Fibroblast of lung (primary cell): Measurements from ENCODE around the gene NR2F1-AS1. TPM values are rescaled to one million over a fixed set of nuclear protein-coding genes. Genes with fewer than 3 reads are reported as not detected.

ENCODE experiments used
- DNase-seq, 2 donors: peaks; one replicate each; pipeline versions ENCODE4 v3.0.0 to v3.0.0-alpha.2; 2010; ENCODE audit warnings: low read depth in 2 of 2
- H2AFZ ChIP-seq: 2 replicates; pipeline ENCODE4 v1.5.1; 2012; ENCODE audit warnings: low read length, control low read depth, inconsistent platforms
- H3K27ac ChIP-seq: 2 replicates; pipeline ENCODE4 v1.5.1; 2011; ENCODE audit warnings: low read length, control low read depth; ENCODE audit not compliant: insufficient read depth
- H3K27me3 ChIP-seq: 2 replicates; pipeline ENCODE4 v1.5.1; 2011; ENCODE audit warnings: mild to moderate bottlenecking, low read length; ENCODE audit not compliant: control insufficient read depth, insufficient read depth
- H3K36me3 ChIP-seq: 2 replicates; pipeline ENCODE4 v1.5.1; 2011; ENCODE audit warnings: low read length; ENCODE audit not compliant: control insufficient read depth, insufficient read depth
- H3K4me1 ChIP-seq: 2 replicates; pipeline ENCODE4 v1.5.1; 2011; ENCODE audit warnings: low read length; ENCODE audit not compliant: control insufficient read depth, insufficient read depth; ENCODE audit errors: extremely low read depth
- H3K4me2 ChIP-seq: 2 replicates; pipeline ENCODE4 v1.5.1; 2011; ENCODE audit warnings: low read length, control low read depth; ENCODE audit not compliant: insufficient read depth; ENCODE audit errors: extremely low read depth
- H3K4me3 ChIP-seq, 4 experiments: fragments of 200-600 bp in 1 of 4; sonication (generic) in 1 of 4; replicated peaks in 1 of 4; 2 replicates each; pipeline ENCODE4 v1.5.1; 2011 to 2016; ENCODE audit warnings: low read length in 4 of 4, low read depth in 3 of 4, mild to moderate bottlenecking in 3 of 4, control low read depth in 2 of 4, inconsistent platforms in 1 of 4, mixed read lengths in 1 of 4; ENCODE audit not compliant: insufficient read depth in 1 of 4; ENCODE audit errors: control extremely low read depth in 1 of 4
- H3K79me2 ChIP-seq: 2 replicates; pipeline ENCODE4 v1.5.1; 2012; ENCODE audit warnings: mild to moderate bottlenecking, low read length, inconsistent platforms; ENCODE audit not compliant: control insufficient read depth, insufficient read depth
- H3K9ac ChIP-seq: 2 replicates; pipeline ENCODE4 v1.5.1; 2011; ENCODE audit warnings: mild to moderate bottlenecking, low read length, control low read depth; ENCODE audit not compliant: insufficient read depth
- H3K9me3 ChIP-seq: 2 replicates; pipeline ENCODE4 v1.5.1; 2012; ENCODE audit warnings: low read depth, low read length; ENCODE audit not compliant: control insufficient read depth, insufficient read depth
- H4K20me1 ChIP-seq: 2 replicates; pipeline ENCODE4 v1.5.1; 2011; ENCODE audit warnings: low read length; ENCODE audit not compliant: control insufficient read depth, insufficient read depth; ENCODE audit errors: extremely low read depth
- EZH2 ChIP-seq: IDR thresholded peaks from 2 replicates; pipeline ENCODE4 v1.5.1; 2012; ENCODE audit warnings: low read length, control low read depth, mild to moderate bottlenecking; ENCODE audit errors: missing control alignments
- polyA plus RNA-seq, 2 donors: library from polyadenylated mRNA; depleted of rRNA in 1 of 2; stranded (reverse) in 1 of 2; unstranded in 1 of 2; fragments of >200 nt; gene quantifications; 2 replicates each; pipeline ENCODE4 v1.2.1, GENCODE V29; 2011 to 2012; ENCODE audit warnings: missing spikeins in 1 of 2
- total RNA-seq: library from RNA; depleted of rRNA; stranded (reverse); fragments of >200 nt; gene quantifications from 2 replicates; pipeline ENCODE4 v1.2.1, GENCODE V29; 2014
- TF ChIP-seq, protein P1 (sequence below), 2 donors: IDR thresholded peaks in 1 of 2; conservative IDR thresholded peaks in 1 of 2; 1 replicate in 1 of 2; 2 replicates in 1 of 2; pipeline ENCODE4 v1.5.1; 2011 to 2012; ENCODE audit warnings: low read length in 2 of 2, control low read depth in 1 of 2, inconsistent platforms in 1 of 2, low read depth in 1 of 2, mild to moderate bottlenecking in 1 of 2

NR2F1-AS1 gene
- total and polyA plus RNA-seq, 2 donors (not counting 1 experiment from before 2014, with no cell fraction given), result 29.6 to 44.6 TPM

DNA sequence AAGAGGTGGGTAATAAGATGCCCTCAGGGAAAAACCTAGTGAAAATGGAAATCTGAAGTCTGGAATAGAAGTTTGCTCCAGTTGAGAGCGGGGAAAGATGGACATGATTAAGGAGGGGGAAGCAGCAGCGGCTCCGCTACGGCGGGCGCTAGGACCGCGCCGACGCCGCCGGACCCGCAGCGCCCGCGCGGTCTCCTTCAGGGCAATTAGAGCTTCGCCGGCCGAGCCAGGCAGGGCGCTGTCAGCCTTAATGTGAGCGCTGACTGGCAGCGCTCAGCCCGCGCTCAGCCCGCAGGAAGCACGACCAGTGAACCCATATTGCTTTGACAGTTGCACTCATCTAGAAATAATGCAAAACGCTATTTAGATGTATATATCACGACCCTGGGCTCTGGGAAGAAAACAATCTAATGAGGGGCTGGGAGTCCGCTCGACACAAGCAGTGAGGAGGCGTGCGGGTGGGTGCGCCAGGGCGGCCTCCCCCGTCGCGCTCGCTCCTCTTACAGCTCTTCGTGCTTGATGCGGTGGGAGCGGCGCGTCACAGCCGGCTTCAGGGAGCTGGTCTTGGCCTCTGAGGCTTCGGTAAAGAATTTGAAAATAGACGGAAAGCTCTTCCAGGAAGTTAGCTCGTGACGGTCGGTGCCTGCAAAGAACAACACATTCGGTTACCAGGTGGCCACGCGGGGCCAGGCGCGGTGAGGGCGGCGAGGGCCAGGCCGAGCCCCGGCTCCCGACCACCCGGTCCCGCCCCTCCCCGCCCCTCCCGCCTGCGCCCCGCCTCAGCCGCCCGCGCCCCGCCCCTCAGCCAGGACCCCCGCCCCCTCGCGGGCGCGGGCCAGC lies 39.7 kb upstream of the NR2F1-AS1 start:
- no peaks in the 10 kb centered on the region for H4K20me1 ChIP-seq
- peak overlapping the region; percentile 91 for H3K9ac ChIP-seq
- peak overlapping the region; percentile 86 for H3K27ac ChIP-seq
- H3K36me3 ChIP-seq, result no peaks in the 10 kb centered on the region
- DNase-seq, result peak; percentile 73 to 74
- H3K79me2 ChIP-seq, result no peaks in the 10 kb centered on the region
- H3K4me2 ChIP-seq, result peak overlapping the region; percentile 93
- peak overlapping the region; percentile 89 for H2AFZ ChIP-seq
- no peaks in the 10 kb centered on the region for H3K27me3 ChIP-seq
- H3K9me3 ChIP-seq, result no peaks in the 10 kb centered on the region
- TF ChIP-seq, protein P1, sequence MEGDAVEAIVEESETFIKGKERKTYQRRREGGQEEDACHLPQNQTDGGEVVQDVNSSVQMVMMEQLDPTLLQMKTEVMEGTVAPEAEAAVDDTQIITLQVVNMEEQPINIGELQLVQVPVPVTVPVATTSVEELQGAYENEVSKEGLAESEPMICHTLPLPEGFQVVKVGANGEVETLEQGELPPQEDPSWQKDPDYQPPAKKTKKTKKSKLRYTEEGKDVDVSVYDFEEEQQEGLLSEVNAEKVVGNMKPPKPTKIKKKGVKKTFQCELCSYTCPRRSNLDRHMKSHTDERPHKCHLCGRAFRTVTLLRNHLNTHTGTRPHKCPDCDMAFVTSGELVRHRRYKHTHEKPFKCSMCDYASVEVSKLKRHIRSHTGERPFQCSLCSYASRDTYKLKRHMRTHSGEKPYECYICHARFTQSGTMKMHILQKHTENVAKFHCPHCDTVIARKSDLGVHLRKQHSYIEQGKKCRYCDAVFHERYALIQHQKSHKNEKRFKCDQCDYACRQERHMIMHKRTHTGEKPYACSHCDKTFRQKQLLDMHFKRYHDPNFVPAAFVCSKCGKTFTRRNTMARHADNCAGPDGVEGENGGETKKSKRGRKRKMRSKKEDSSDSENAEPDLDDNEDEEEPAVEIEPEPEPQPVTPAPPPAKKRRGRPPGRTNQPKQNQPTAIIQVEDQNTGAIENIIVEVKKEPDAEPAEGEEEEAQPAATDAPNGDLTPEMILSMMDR (conservative IDR thresholded peaks at IDR 0.05 in 1 of 2, IDR thresholded peaks at IDR 0.05 in 1 of 2; ENCODE audit: low read depth in 1 of 2, low read length in 2 of 2), result peak in 1 of 2 donors; percentile 11
- no peak for TF ChIP-seq EZH2
- peaks cover 2% of the 10 kb centered on the region for H3K4me1 ChIP-seq
- H3K4me3 ChIP-seq, result peak overlapping the region; percentile 71 to 87 (median 76)

DNA sequence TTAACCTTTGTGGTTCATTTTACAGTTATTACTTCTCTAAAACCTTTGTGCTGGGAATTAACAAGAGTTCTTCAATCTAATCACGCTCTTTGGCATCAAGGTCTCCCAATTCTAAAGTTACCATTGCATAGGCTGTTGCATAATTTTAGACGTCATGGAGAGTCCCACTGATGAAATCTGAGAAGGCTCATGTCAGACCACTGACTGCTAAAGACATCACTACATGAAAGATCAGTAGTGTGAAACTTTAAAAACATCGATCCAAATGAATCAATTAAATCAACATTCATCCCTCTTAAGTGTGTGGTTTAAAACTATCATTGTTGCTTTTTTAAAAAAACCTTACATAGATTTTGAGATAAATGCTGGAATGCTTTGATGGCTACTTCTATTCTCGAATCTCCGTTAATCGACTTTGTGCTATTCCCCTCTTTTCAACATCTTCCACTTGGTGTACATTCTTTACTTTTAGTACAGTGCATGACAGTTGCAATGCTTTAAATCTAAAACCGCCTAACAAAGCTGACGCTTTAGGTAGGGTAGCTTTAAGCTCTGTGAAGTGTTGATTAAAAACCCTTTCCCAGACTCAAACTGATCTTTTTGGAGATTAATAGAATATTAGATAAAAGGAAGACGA lies 35.6 kb upstream of the NR2F1-AS1 start:
- no peak for DNase-seq
- TF ChIP-seq EZH2, result no peak
- TF ChIP-seq, protein P1 (conservative IDR thresholded peaks at IDR 0.05 in 1 of 2, IDR thresholded peaks at IDR 0.05 in 1 of 2; ENCODE audit: low read depth in 1 of 2, low read length in 2 of 2), result no peak
- H3K9ac ChIP-seq, result no peak overlapping the region

DNA sequence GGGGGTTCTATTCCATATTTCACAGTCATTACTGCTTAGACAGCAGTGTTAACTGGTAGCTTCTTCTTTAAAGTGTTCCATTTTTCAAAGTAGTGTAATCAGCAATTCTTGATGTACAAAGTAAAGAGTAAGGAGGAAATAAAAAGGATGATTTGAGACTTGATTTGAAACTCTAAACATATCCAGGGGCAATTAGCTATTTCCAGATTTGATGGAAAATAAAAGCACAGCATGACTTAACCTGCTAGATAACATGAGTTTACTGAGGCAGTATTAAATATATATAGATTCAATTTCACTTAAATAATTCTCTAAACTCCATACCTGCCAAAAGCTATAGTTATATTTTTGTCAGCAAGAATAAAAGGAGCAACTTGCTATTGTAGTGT lies 31.8 kb upstream of the NR2F1-AS1 start:
- H3K27ac ChIP-seq, result no peak overlapping the region
- no peak overlapping the region for H2AFZ ChIP-seq
- no peak for TF ChIP-seq EZH2
- TF ChIP-seq, protein P1 (conservative IDR thresholded peaks at IDR 0.05 in 1 of 2, IDR thresholded peaks at IDR 0.05 in 1 of 2; ENCODE audit: low read depth in 1 of 2, low read length in 2 of 2), result no peak
- DNase-seq, result no peak
- H3K4me2 ChIP-seq, result peak overlapping the region; percentile 54
- H3K4me1 ChIP-seq, result peaks cover 2% of the 10 kb centered on the region
- no peaks in the 10 kb centered on the region for H3K9me3 ChIP-seq
- peaks cover 6% of the 10 kb centered on the region for H3K27me3 ChIP-seq
- H4K20me1 ChIP-seq, result no peaks in the 10 kb centered on the region
- H3K4me3 ChIP-seq, result peak overlapping the region in 2 of 4 experiments; percentile 20 to 21
- H3K36me3 ChIP-seq, result no peaks in the 10 kb centered on the region
- no peaks in the 10 kb centered on the region for H3K79me2 ChIP-seq
- no peak overlapping the region for H3K9ac ChIP-seq

More for the DNA sequence above, 35.6 kb upstream of the NR2F1-AS1 start:
- Histone ChIP-seq H3K79me2 (no peaks in the 10 kb centered on the region), H4K20me1 (no peaks in the 10 kb centered on the region), H3K4me3 (no peak overlapping the region), H3K4me1 (no peaks in the 10 kb centered on the region), H3K27me3 (no peaks in the 10 kb centered on the region), H3K4me2 (no peak overlapping the region), H3K36me3 (no peaks in the 10 kb centered on the region), H3K9me3 (no peaks in the 10 kb centered on the region), H2AFZ (no peak overlapping the region), H3K27ac (no peak overlapping the region)
